ENCODE results near the gene KRT9.
"Not testable (repeated sequence)": the region's sequence is repeated elsewhere in the genome, so short reads cannot be mapped to it uniquely, and the experiment has no call there.

Gene KRT9

DNA sequence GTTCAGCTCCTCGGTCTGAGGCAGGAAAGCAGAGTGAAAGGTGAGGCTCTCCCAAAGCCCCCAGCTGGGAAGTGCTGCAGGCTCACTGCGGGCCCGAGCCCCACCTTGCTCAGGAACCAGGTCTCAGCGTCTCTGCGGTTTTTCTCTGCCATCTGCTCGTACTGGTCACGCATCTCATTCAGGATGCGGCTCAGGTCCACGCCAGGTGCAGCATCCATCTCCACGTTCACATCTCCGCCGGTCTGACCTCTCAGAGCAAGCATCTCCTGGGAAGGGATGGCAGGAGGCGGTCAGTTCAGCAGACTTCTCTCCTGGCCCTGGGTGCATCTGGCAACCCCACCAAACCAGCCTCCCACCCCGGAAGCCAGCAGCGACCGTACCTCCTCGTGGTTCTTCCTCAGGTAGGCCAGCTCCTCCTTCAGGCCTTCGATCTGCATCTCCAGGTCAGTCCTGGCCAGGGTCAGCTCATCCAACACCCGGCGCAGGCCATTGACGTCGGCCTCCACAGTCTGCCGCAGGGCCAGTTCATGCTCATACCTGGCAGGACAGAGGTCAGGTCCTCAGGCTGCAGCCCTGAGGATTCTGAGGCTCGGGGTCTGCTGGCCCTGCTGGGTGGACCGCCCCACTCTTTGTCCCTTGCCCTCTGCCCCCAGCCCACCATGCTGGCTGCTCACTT, 39.2 kb upstream of the KRT9 start:
- TF ChIP-seq, protein P1, sequence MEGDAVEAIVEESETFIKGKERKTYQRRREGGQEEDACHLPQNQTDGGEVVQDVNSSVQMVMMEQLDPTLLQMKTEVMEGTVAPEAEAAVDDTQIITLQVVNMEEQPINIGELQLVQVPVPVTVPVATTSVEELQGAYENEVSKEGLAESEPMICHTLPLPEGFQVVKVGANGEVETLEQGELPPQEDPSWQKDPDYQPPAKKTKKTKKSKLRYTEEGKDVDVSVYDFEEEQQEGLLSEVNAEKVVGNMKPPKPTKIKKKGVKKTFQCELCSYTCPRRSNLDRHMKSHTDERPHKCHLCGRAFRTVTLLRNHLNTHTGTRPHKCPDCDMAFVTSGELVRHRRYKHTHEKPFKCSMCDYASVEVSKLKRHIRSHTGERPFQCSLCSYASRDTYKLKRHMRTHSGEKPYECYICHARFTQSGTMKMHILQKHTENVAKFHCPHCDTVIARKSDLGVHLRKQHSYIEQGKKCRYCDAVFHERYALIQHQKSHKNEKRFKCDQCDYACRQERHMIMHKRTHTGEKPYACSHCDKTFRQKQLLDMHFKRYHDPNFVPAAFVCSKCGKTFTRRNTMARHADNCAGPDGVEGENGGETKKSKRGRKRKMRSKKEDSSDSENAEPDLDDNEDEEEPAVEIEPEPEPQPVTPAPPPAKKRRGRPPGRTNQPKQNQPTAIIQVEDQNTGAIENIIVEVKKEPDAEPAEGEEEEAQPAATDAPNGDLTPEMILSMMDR (IDR thresholded peaks at IDR 0.05; ENCODE audit: low read depth, low read length): no peak
- H3K4me1 ChIP-seq: no peaks in the 10 kb centered on the region
- no peaks in the 10 kb centered on the region for H3K9me3 ChIP-seq
- no peak for DNase-seq
- no peaks in the 10 kb centered on the region for H3K27me3 ChIP-seq
- H3K36me3 ChIP-seq: no peaks in the 10 kb centered on the region
- no peak overlapping the region for H3K4me3 ChIP-seq (ENCODE audit: low read depth, low read length)

DNA sequence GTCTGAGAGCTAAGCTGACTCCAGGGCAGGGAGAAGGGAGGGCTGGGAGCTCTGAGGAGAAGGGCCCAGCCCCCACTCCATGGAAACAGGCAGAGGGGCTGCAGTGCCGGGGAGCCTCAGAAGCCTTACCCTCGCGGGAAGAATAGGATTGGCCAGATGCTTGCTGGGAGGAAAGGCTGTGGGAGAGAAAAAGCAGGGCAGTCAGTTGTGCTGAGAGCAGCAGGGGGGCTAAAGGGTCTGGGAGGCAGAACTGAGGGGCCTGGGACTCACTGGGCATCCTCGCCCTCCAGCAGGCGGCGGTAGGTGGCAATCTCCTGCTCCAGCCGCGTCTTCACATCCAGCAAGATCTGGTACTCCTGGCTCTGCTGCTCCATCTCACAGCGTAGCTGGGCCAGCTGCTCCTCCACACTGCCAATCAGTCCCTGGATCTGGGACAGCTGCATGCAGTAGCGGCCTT, 38.2 kb upstream of the KRT9 start:
- H3K36me3 ChIP-seq; H3K27me3 ChIP-seq; H3K4me3 ChIP-seq (ENCODE audit: low read depth, low read length); H3K9me3 ChIP-seq; H3K4me1 ChIP-seq: not testable (repeated sequence)
- TF ChIP-seq, protein P1 (IDR thresholded peaks at IDR 0.05; ENCODE audit: low read depth, low read length): peak; percentile 42
- peak; percentile 71 for DNase-seq

DNA sequence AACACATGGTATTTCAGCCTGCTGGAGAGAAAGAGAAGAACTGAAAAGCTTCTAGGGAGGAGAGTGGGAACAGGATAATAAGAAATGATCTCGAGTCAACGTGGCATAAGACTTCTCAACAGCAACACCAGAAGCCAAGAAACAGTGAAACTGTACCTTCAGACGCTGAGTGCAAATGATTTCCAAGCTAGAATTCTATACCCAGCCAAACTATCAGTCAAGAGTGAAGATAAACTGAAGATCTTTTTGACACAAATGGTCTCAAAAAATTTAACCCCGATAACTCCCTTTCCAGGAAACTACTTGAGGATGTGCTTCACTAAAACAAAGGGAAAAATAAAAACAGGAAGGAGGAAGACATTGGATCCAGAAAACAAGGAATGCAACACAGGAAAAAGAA, 35.1 kb upstream of the KRT9 start:
- not testable (repeated sequence) for H3K4me3 ChIP-seq (ENCODE audit: low read depth, low read length); H3K9me3 ChIP-seq; H3K36me3 ChIP-seq; DNase-seq; H3K4me1 ChIP-seq; H3K27me3 ChIP-seq

DNA sequence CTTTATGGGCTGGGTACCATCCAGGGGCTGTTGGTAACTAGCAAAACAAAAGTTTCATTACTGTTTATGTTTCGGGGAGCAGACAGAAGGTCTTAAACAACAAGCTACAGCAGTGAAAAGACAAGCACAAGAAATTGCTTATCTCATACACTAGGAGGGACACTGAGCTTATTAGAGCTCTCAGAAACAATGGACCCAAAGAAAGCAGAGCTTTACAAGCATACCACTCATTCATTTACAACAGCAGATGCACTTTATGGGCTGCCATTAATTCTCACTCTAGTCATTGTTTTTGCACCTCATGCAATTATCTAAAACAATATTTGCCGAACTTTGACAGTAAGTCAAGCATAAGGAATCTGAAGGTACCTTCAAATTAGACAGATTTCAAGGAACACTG, 30.7 kb upstream of the KRT9 start:
- Histone ChIP-seq H3K36me3 (no peaks in the 10 kb centered on the region), H3K4me3 (ENCODE audit: low read depth, low read length) (no peak overlapping the region), H3K27me3 (no peaks in the 10 kb centered on the region), H3K9me3 (no peaks in the 10 kb centered on the region), H3K4me1 (0 out of 2 replicates have a peak, but pooled peaks cover 4% of the 10 kb centered on the region)
- no peak for DNase-seq
- TF ChIP-seq, protein P1 (IDR thresholded peaks at IDR 0.05; ENCODE audit: low read depth, low read length): no peak

DNA sequence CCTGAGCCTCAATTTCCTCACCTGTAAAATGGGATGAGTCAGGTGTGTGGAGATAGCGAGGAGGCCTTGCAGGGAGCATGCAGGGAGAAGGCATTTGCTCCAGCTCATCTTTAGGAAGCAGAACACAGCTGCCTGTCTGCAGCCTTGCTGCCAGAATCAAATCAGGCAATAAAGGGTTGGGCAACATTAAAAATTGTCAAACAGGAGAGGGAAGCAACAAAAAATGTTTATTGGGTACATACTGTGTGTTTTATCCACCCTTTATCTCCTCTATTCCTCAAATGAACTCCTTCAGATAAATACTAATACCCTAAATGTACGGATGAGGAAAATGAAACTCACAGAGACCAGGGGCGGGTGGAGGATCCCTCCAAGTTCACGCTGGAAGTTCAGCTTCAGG, 28.5 kb upstream of the KRT9 start:
- Histone ChIP-seq H3K4me3 (ENCODE audit: low read depth, low read length) (no peak overlapping the region), H3K4me1 (0 out of 2 replicates have a peak, but pooled peaks cover 7% of the 10 kb centered on the region), H3K27me3 (no peaks in the 10 kb centered on the region), H3K36me3 (no peaks in the 10 kb centered on the region), H3K9me3 (no peaks in the 10 kb centered on the region)
- DNase-seq: no peak
- TF ChIP-seq, protein P1 (IDR thresholded peaks at IDR 0.05; ENCODE audit: low read depth, low read length): no peak

DNA sequence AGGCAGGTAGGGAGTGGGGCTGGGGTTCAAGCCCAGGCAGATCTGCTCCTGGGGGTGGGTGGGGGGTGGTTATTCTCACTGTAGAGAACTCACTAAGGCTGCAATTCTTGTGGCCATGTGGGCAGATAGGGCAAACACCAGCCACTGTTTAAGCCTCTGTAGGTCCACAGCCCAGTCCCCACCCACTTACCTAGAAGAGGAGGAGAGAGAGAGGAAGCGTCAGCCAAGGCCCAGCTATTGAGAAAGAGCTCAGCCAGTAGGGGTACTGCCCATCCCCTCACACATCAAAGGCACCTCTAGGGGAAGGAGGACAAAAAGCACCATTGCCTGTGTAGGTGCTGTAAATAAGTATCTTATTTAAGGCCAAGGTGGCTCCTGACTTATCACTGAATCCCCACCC, 27.8 kb upstream of the KRT9 start:
- H3K4me3 ChIP-seq (ENCODE audit: low read depth, low read length): no peak overlapping the region
- H3K4me1 ChIP-seq: 0 out of 2 replicates have a peak, but pooled peaks cover 7% of the 10 kb centered on the region
- TF ChIP-seq, protein P1 (IDR thresholded peaks at IDR 0.05; ENCODE audit: low read depth, low read length): no peak
- H3K27me3 ChIP-seq: no peaks in the 10 kb centered on the region
- DNase-seq: no peak
- H3K36me3 ChIP-seq: no peaks in the 10 kb centered on the region
- no peaks in the 10 kb centered on the region for H3K9me3 ChIP-seq
